Endothelial cell of umbilical vein (primary cell): Measurements from ENCODE around the gene VPS35L. TPM values are rescaled to one million over a fixed set of nuclear protein-coding genes. Genes with fewer than 3 reads are reported as not detected.

ENCODE experiments used
- BruUV-seq: library from RNA; stranded (reverse); fragments of 400-500 nt; replicated peaks from 2 replicates; lab custom pipeline; 2021; lab: Mats Ljungman, UMichigan
- CTCF ChIA-PET: fragments of 300-600, 350-600 bp; sonication (Branson Sonifier 250); formaldehyde crosslinking; loops from one replicate; lab custom pipeline; 2021; ENCODE audit warnings: antibody characterized with exemption, inconsistent platforms; lab: Charles Lee
- POLR2A ChIA-PET: fragments of 300-600, 350-600 bp; sonication (Branson Sonifier 250); formaldehyde crosslinking; loops from one replicate; lab custom pipeline; 2021; ENCODE audit warnings: antibody characterized with exemption, inconsistent platforms; lab: Charles Lee
- DNase-seq: peaks from one replicate; pipeline ENCODE4 v3.0.0-alpha.2; 2011; ENCODE audit warnings: low read depth, low spot score
- FAIRE-seq: peaks from 2 replicates; lab custom pipeline; 2011; peaks lifted over from hg19 to GRCh38; lab: Jason Lieb, UNC
- H2AFZ ChIP-seq: 2 replicates; pipeline ENCODE4 v1.6.0; 2012; ENCODE audit warnings: low read depth, low read length, control low read depth, inconsistent platforms
- H3K27ac ChIP-seq: 2 replicates; pipeline ENCODE4 v1.5.1; 2011; ENCODE audit warnings: low read depth, mild to moderate bottlenecking, control low read depth, low read length, moderate library complexity; ENCODE audit not compliant: insufficient read depth
- H3K27me3 ChIP-seq, 2 experiments: 2 replicates each; pipeline versions ENCODE4 v1.6.0 to v1.6.1; 2011; ENCODE audit warnings: low read length in 2 of 2, mixed read lengths in 1 of 2; ENCODE audit not compliant: control insufficient read depth in 2 of 2, insufficient read depth in 2 of 2
- H3K36me3 ChIP-seq, 2 experiments: 2 replicates in 1 of 2; 3 replicates in 1 of 2; pipeline ENCODE4 v1.5.1; 2011; ENCODE audit warnings: low read length in 2 of 2, mild to moderate bottlenecking in 1 of 2, moderate library complexity in 1 of 2; ENCODE audit not compliant: control insufficient read depth in 2 of 2, insufficient read depth in 2 of 2; ENCODE audit errors: extremely low read depth in 1 of 2
- H3K4me1 ChIP-seq: 3 replicates; pipeline ENCODE4 v1.5.1; 2011; ENCODE audit warnings: mild to moderate bottlenecking, low read length; ENCODE audit not compliant: control insufficient read depth, insufficient read depth; ENCODE audit errors: extremely low read depth
- H3K4me2 ChIP-seq: 2 replicates; pipeline ENCODE4 v1.6.1; 2011; ENCODE audit warnings: low read length, control low read depth, mixed read lengths; ENCODE audit not compliant: insufficient read depth
- H3K4me3 ChIP-seq, 3 experiments: fragments of 200-600 bp in 1 of 3; sonication (generic), shearing (Covaris generic) in 1 of 3; replicated peaks in 1 of 3; 2 replicates each; pipeline ENCODE4 v1.5.1; 2011 to 2016; ENCODE audit warnings: control low read depth in 3 of 3, low read length in 3 of 3, mild to moderate bottlenecking in 2 of 3, inconsistent platforms in 1 of 3, low read depth in 1 of 3, moderate library complexity in 1 of 3; ENCODE audit not compliant: insufficient read depth in 1 of 3
- H3K79me2 ChIP-seq: 2 replicates; pipeline ENCODE4 v1.6.0; 2012; ENCODE audit warnings: low read length, inconsistent platforms; ENCODE audit not compliant: control insufficient read depth, insufficient read depth
- H3K9ac ChIP-seq: replicated peaks from 2 replicates; pipeline ENCODE3; 2011; ENCODE audit warnings: low read length, control low read depth; ENCODE audit not compliant: insufficient read depth; ENCODE audit errors: extremely low read depth
- H3K9me1 ChIP-seq: replicated peaks from 3 replicates; pipeline ENCODE4 v1.6.0; 2011; ENCODE audit warnings: mild to moderate bottlenecking, low read length; ENCODE audit not compliant: control insufficient read depth, insufficient read depth; ENCODE audit errors: extremely low read depth
- H3K9me3 ChIP-seq: replicated peaks from 2 replicates; pipeline ENCODE4 v1.5.1; 2012; ENCODE audit warnings: low read length, inconsistent platforms; ENCODE audit not compliant: control insufficient read depth, insufficient read depth
- H4K20me1 ChIP-seq: replicated peaks from 2 replicates; pipeline ENCODE3; 2011; ENCODE audit warnings: mild to moderate bottlenecking, low read length; ENCODE audit not compliant: control insufficient read depth, insufficient read depth; ENCODE audit errors: extremely low read depth
- EZH2 ChIP-seq: IDR thresholded peaks from 2 replicates; pipeline ENCODE4 v1.6.1; 2012; ENCODE audit warnings: borderline replicate concordance, low read depth, mild to moderate bottlenecking, moderate library complexity, low read length, inconsistent platforms; ENCODE audit not compliant: severe bottlenecking
- FOS ChIP-seq: IDR thresholded peaks from 2 replicates; pipeline ENCODE4 v1.6.1; 2011; ENCODE audit warnings: mild to moderate bottlenecking, low read length, moderate library complexity, borderline replicate concordance; ENCODE audit not compliant: insufficient read depth
- GATA2 ChIP-seq: IDR thresholded peaks from 2 replicates; pipeline ENCODE4 v1.7.0; 2011; ENCODE audit warnings: low read depth, mild to moderate bottlenecking, moderate library complexity, mixed read lengths, low read length; ENCODE audit not compliant: insufficient read length, insufficient read depth
- JUN ChIP-seq: IDR thresholded peaks from 2 replicates; pipeline ENCODE4 v1.6.1; 2011; ENCODE audit warnings: borderline replicate concordance, low read depth; ENCODE audit not compliant: insufficient read length, insufficient read depth
- MYC ChIP-seq: IDR thresholded peaks from one replicate; pipeline ENCODE4 v1.6.1; 2011; ENCODE audit warnings: mild to moderate bottlenecking, low read depth, low read length
- POLR2A ChIP-seq: IDR thresholded peaks from 2 replicates; pipeline ENCODE4 v1.6.1; 2012; ENCODE audit warnings: low read depth, mild to moderate bottlenecking, control low read depth, low read length
- POLR2AphosphoS5 ChIP-seq: IDR thresholded peaks from 2 replicates; pipeline ENCODE4 v1.6.1; 2012; ENCODE audit warnings: low read depth, mild to moderate bottlenecking, control low read depth, low read length, moderate library complexity; ENCODE audit not compliant: insufficient read depth
- dilution Hi-C: fragments of 300-500 bp; cut with MboI; formaldehyde crosslinking; loops from one replicate; pipeline ENCODE4 v1.15.0; 2019; ENCODE audit warnings: low sequenced_read_pairs; ENCODE audit not compliant: extremely low pct_ligation_motif_present
- intact Hi-C: fragments of 100-400 bp; cut with micrococcal nuclease; formaldehyde crosslinking; loops from one replicate; pipeline ENCODE4 v1.10.0; 2022
- polyA plus RNA-seq, 4 experiments: library from polyadenylated mRNA; depleted of rRNA in 3 of 4; stranded (reverse) in 3 of 4; unstranded in 1 of 4; fragments of >200 nt; gene quantifications; 2 replicates each; pipeline versions ENCODE4 v1.2.1 to v1.2.3, GENCODE V29; 2011 to 2012; ENCODE audit warnings: missing spikeins in 1 of 4
- total RNA-seq: library from RNA; stranded (reverse); gene quantifications from 2 replicates; pipeline ENCODE4 v1.2.3, GENCODE V29; 2021
- TF ChIP-seq, protein P1 (sequence below), 2 donors: IDR thresholded peaks; 1 replicate in 1 of 2; 2 replicates in 1 of 2; pipeline ENCODE4 v1.5.1; 2011; ENCODE audit warnings: low read length in 2 of 2, mild to moderate bottlenecking in 2 of 2, moderate library complexity in 2 of 2, control low read depth in 1 of 2, inconsistent platforms in 1 of 2, low read depth in 1 of 2; ENCODE audit not compliant: insufficient read depth in 1 of 2; ENCODE audit errors: extremely low read depth in 1 of 2
- TF ChIP-seq, protein P2 (sequence below): IDR thresholded peaks from 2 replicates; pipeline ENCODE4 v1.6.1; 2011; ENCODE audit not compliant: insufficient read depth, insufficient read length

Gene VPS35L
- total and polyA plus RNA-seq, 2 donors (not counting 3 experiments of a cell fraction or from before 2014, with no cell fraction given): 49.1 to 91.1 TPM

DNA sequence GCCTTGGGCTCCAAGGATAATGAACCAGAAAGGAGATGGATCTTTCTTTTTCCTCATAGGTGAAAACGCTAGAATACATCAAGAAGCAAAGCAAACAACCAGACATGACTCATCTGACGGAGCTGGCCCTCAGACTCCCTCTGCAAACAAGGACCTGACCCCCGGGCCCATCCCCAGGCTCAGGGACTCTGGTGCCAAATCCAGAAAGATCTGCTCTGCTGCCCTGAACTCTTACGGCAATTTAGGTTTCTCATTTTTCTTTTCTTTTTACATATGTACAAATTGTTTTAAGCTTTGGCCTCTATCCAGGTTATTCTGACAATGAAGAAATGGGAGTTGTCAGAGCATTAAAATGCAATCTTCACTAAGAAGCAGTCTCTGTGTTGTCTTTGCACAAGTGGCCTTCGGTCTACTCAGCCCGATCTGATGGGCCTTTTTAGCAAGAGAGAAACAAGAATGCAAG is 144.8 kb downstream of the VPS35L start:
- H4K20me1 ChIP-seq: no peaks in the 10 kb centered on the region
- ChIA-PET POLR2A (no interaction called here), CTCF (interaction anchor here (1.0 to 1.8 kb wide), 4 partner anchors 27 to 198 kb away, joined by 3 to 8 read pairs (median 5); no protein-coding TSS in a partner anchor)
- no peak overlapping the region for H3K4me3 ChIP-seq
- H3K79me2 ChIP-seq: no peaks in the 10 kb centered on the region
- peak; percentile 78 for FAIRE-seq
- H3K4me1 ChIP-seq: peaks cover 20% of the 10 kb centered on the region
- H3K9ac ChIP-seq: no peak overlapping the region
- H3K36me3 ChIP-seq: peaks cover 11 to 17% of the 10 kb centered on the region in 2 experiments
- no peak for TF ChIP-seq GATA2
- no peak for TF ChIP-seq EZH2
- no peak for TF ChIP-seq POLR2AphosphoS5
- TF ChIP-seq, protein P1, sequence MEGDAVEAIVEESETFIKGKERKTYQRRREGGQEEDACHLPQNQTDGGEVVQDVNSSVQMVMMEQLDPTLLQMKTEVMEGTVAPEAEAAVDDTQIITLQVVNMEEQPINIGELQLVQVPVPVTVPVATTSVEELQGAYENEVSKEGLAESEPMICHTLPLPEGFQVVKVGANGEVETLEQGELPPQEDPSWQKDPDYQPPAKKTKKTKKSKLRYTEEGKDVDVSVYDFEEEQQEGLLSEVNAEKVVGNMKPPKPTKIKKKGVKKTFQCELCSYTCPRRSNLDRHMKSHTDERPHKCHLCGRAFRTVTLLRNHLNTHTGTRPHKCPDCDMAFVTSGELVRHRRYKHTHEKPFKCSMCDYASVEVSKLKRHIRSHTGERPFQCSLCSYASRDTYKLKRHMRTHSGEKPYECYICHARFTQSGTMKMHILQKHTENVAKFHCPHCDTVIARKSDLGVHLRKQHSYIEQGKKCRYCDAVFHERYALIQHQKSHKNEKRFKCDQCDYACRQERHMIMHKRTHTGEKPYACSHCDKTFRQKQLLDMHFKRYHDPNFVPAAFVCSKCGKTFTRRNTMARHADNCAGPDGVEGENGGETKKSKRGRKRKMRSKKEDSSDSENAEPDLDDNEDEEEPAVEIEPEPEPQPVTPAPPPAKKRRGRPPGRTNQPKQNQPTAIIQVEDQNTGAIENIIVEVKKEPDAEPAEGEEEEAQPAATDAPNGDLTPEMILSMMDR (IDR thresholded peaks at IDR 0.05; ENCODE audit: extremely low read depth in 1 of 2, insufficient read depth in 1 of 2, low read depth in 1 of 2, low read length in 2 of 2): no peak
- no peak for TF ChIP-seq POLR2A
- peak; percentile 32 for TF ChIP-seq JUN
- peak; percentile 52 for TF ChIP-seq FOS
- TF ChIP-seq, protein P2, sequence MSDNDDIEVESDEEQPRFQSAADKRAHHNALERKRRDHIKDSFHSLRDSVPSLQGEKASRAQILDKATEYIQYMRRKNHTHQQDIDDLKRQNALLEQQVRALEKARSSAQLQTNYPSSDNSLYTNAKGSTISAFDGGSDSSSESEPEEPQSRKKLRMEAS: no peak
- TF ChIP-seq MYC: no peak
- no peaks in the 10 kb centered on the region for H3K9me1 ChIP-seq
- dilution Hi-C loops: no loop called here
- intact Hi-C loops: loop anchor here (1.0 kb wide), 1 partner anchor 16 kb away; no protein-coding TSS in a partner anchor
- H3K27me3 ChIP-seq: no peaks in the 10 kb centered on the region
- no TSS peak for BruUV-seq
- DNase-seq: peak; percentile 69
- no peak overlapping the region for H2AFZ ChIP-seq
- peak overlapping the region; percentile 13 for H3K27ac ChIP-seq
- H3K4me2 ChIP-seq: no peak overlapping the region
- no peaks in the 10 kb centered on the region for H3K9me3 ChIP-seq
